GM12872 (cell line): ENCODE measurements around the gene EMP3.

Experiments
- CTCF ChIP-seq: IDR thresholded peaks from 3 replicates; pipeline ENCODE4 v1.5.1; 2011; ENCODE audit warnings: low read depth, mild to moderate bottlenecking, low read length, moderate library complexity; ENCODE audit not compliant: insufficient read depth

EMP3 gene

GRCh38 chr19:48319647-48320541 lies 5.5 kb upstream of the EMP3 start:
- peak; percentile 81 for TF ChIP-seq CTCF

GRCh38 chr19:48321372-48321621 lies 4.1 kb upstream of the EMP3 start:
- TF ChIP-seq CTCF = no peak

GRCh38 chr19:48321622-48322591 lies 3.4 kb upstream of the EMP3 start:
- no peak for TF ChIP-seq CTCF

GRCh38 chr19:48329167-48329891 lies 4.0 kb downstream of the EMP3 start:
- no peak for TF ChIP-seq CTCF

- peak; percentile 18; the same call in 1 of the 3 replicates for TF ChIP-seq CTCF
Observed at GRCh38 chr19:48330012-48330681, 4.8 kb downstream of the EMP3 start.

- no peak for TF ChIP-seq CTCF
Observed at GRCh38 chr19:48332351-48332661, 7.0 kb downstream of the EMP3 start.
